Adipose tissue (tissue), 3 donors: ENCODE data around the gene B3GALNT2. TPM values are rescaled to one million over a fixed set of nuclear protein-coding genes. Genes with fewer than 3 reads are reported as not detected.

ENCODE experiments used
- H3K27ac ChIP-seq: one replicate; pipeline ENCODE4 v1.5.1; 2013; ENCODE audit warnings: low read depth, low read length
- WGBS, 3 donors: extraction: QIAGEN DNeasy Blood & Tissue Kit; methylation state at CpG; one replicate each; pipeline ENCODE4 v1.1.7; 2013; 5-methylcytosine and 5-hydroxymethylcytosine counted together
- polyA plus RNA-seq, 3 donors: library from polyadenylated mRNA; stranded (reverse); fragments of 200-250 nt; gene quantifications; one replicate each; pipeline ENCODE4 v1.2.3, GENCODE V29; 2013
- donor health status: healthy with polysubstance abuse.
- donor health status: Bipolar disorder and iron deficiency.
- donor health status: healthy.

Gene B3GALNT2
- polyA plus RNA-seq, 3 donors = 3.1 to 17.7 (median 7.9) TPM

GRCh38 chr1:235424092-235424491 lies 80.2 kb downstream of the B3GALNT2 start:
- 81 to 93% (median 82%) methylated on average over 8 of the region's 8 CpGs for WGBS, 3 donors

GRCh38 chr1:235423214-235423652 lies 81.0 kb downstream of the B3GALNT2 start:
- H3K27ac ChIP-seq = no peak overlapping the region
- WGBS, 3 donors = 43 to 71% (median 45%) methylated on average over 12 of the region's 12 CpGs

More at GRCh38 chr1:235424092-235424491, 80.2 kb downstream of the B3GALNT2 start:
- no peak overlapping the region for H3K27ac ChIP-seq

- H3K27ac ChIP-seq = no peak overlapping the region
- WGBS, 3 donors = 52 to 78% (median 54%) methylated on average over 3 of the region's 3 CpGs
Measured at GRCh38 chr1:235421751-235422150, 82.5 kb downstream of the B3GALNT2 start.

GRCh38 chr1:235417086-235417697 lies 87.1 kb downstream of the B3GALNT2 start:
- no peak overlapping the region for H3K27ac ChIP-seq
- WGBS, 3 donors = 34 to 36% (median 35%) methylated on average over 8 of the region's 8 CpGs

- no peak overlapping the region for H3K27ac ChIP-seq
- WGBS, 3 donors = 42 to 75% (median 61%) methylated on average over 1 of the region's 1 CpG
Measured at GRCh38 chr1:235416662-235417049, 87.6 kb downstream of the B3GALNT2 start.

GRCh38 chr1:235415008-235415904 lies 89.0 kb downstream of the B3GALNT2 start:
- no peak overlapping the region for H3K27ac ChIP-seq
- 82 to 85% (median 84%) methylated on average over 7 of the region's 7 CpGs for WGBS, 3 donors

- H3K27ac ChIP-seq = no peak overlapping the region
- 64 to 80% (median 80%) methylated on average over 3 of the region's 5 CpGs for WGBS, 3 donors
Measured at GRCh38 chr1:235411489-235412486, 92.5 kb downstream of the B3GALNT2 start.

- H3K27ac ChIP-seq = no peak overlapping the region
- 86 to 94% (median 88%) methylated on average over 5 of the region's 5 CpGs for WGBS, 3 donors
Measured at GRCh38 chr1:235410467-235410866, 93.8 kb downstream of the B3GALNT2 start.

- no peak overlapping the region for H3K27ac ChIP-seq
- WGBS, 3 donors = 64 to 78% (median 77%) methylated on average over 7 of the region's 7 CpGs
Measured at GRCh38 chr1:235409042-235409820, 95.0 kb downstream of the B3GALNT2 start.

- WGBS, 3 donors = 34 to 82% (median 74%) methylated on average over 3 of the region's 3 CpGs
- no peak overlapping the region for H3K27ac ChIP-seq
Measured at GRCh38 chr1:235408503-235408960, 95.7 kb downstream of the B3GALNT2 start.

- H3K27ac ChIP-seq = no peak overlapping the region
- WGBS, 3 donors = 48 to 91% (median 83%) methylated on average over 5 of the region's 5 CpGs
Measured at GRCh38 chr1:235407419-235407818, 96.8 kb downstream of the B3GALNT2 start.

GRCh38 chr1:235404190-235404589 lies 100.1 kb downstream of the B3GALNT2 start:
- 91 to 96% (median 94%) methylated on average over 5 of the region's 5 CpGs for WGBS, 3 donors
- H3K27ac ChIP-seq = no peak overlapping the region

- no peak overlapping the region for H3K27ac ChIP-seq
- 70 to 100% (median 74%) methylated on average over 1 of the region's 1 CpG for WGBS, 3 donors
Measured at GRCh38 chr1:235403593-235403992, 100.7 kb downstream of the B3GALNT2 start.

GRCh38 chr1:235402457-235403200 lies 101.6 kb downstream of the B3GALNT2 start:
- 96 to 97% (median 97%) methylated on average over 7 of the region's 7 CpGs for WGBS, 3 donors
- no peak overlapping the region for H3K27ac ChIP-seq

GRCh38 chr1:235401251-235401650 lies 103.0 kb downstream of the B3GALNT2 start:
- WGBS, 3 donors = 86 to 88% (median 87%) methylated on average over 4 of the region's 4 CpGs
- no peak overlapping the region for H3K27ac ChIP-seq
